Measurements from ENCODE around the gene WASF2. TPM values are rescaled to one million over a fixed set of nuclear protein-coding genes. Genes with fewer than 3 reads are reported as not detected.
"Not testable (repeated sequence)": the region's sequence is repeated elsewhere in the genome, so short reads cannot be mapped to it uniquely, and the experiment has no call there.

Gene WASF2
- total and polyA plus RNA-seq, 2 experiments from 2014 or later: 32.7 to 53.4 TPM

- peaks cover 9% of the 10 kb centered on the region for H3K4me1 ChIP-seq (ENCODE audit: low read depth)
- no peaks in the 10 kb centered on the region for H3K27me3 ChIP-seq
- no peak for DNase-seq (ENCODE audit: low read depth in 1 of 2, low spot score in 1 of 2)
- H3K4me3 ChIP-seq: no peak overlapping the region
- peaks cover 52% of the 10 kb centered on the region for H3K36me3 ChIP-seq
- no peaks in the 10 kb centered on the region for H3K9me3 ChIP-seq (ENCODE audit: low read depth)
- TF ChIP-seq CTCF (IDR thresholded peaks at IDR 0.05; ENCODE audit: low read depth, low read length): no peak
- H3K27ac ChIP-seq: no peak overlapping the region
Observed at GRCh38 chr1:27409669-27410068, 80.3 kb downstream of the WASF2 start.

DNA sequence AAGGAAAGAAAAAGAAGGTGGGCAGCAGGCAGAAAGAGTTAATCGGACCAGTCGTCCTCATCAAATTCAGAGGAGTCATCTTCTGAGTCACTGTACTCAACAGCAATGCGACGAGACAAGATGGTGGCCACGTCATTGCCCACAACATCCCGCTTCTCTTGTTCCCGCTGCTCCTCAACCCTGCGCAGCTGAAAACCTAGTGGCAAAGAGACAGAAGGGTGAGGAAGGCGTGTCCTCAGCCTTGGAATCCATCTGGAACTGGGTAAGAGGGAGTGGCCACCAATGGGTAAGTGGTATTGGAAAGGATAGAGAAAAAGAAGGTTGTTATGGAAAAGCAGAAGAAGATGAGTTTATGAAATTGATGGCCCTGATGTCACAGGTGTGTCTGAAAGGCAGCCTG, 81.8 kb downstream of the WASF2 start:
- Histone ChIP-seq H3K4me1 (ENCODE audit: low read depth) (peaks cover 13% of the 10 kb centered on the region), H3K27ac (peak overlapping the region; percentile 22), H3K27me3 (no peaks in the 10 kb centered on the region), H3K9me3 (ENCODE audit: low read depth) (no peaks in the 10 kb centered on the region), H3K4me3 (no peak overlapping the region), H3K36me3 (peaks cover 39% of the 10 kb centered on the region)
- no peak for TF ChIP-seq CTCF (IDR thresholded peaks at IDR 0.05; ENCODE audit: low read depth, low read length)
- no peak for DNase-seq (ENCODE audit: low read depth in 1 of 2, low spot score in 1 of 2)

DNA sequence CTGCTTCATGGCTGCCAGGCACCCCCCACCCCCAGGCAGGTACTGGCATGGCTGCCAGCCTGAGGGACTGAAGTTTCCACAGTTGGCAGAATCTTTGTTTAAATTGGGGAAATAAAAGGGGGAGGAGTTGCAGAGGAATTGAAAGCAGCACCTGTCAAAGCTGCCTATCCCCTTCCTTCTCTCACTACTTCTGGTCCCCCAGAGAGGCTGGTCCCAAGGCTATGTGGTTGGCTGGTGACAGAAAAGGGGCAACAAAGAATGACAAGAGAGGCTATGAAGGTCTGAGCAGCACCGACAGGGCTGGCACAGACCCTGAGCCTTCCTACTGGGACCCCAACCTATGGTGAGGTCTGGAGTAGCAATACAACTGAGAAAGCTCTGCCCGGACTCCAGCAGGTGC, 83.2 kb downstream of the WASF2 start:
- DNase-seq (ENCODE audit: low read depth in 1 of 2, low spot score in 1 of 2); H3K4me3 ChIP-seq; H3K27me3 ChIP-seq; H3K9me3 ChIP-seq (ENCODE audit: low read depth): not testable (repeated sequence)
- Histone ChIP-seq H3K4me1 (ENCODE audit: low read depth) (peaks cover 19% of the 10 kb centered on the region), H3K27ac (peak overlapping the region; percentile 88), H3K36me3 (peaks cover 26% of the 10 kb centered on the region)

DNA sequence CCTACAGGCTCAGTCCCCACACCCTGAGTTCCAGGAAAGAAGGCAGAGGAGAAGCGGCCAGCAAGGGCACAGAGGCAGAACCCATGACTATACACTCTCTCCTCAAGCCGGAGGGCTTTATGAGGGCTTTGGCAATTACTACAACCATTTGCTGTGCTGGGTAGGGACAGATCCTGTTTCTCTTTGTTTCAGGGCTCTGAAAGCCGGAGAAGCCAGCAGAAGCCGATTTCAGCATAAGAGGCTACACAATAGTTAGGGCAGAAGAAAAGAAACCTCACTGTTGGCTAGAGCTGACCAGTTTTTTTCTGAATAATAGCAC, 83.6 kb downstream of the WASF2 start:
- Histone ChIP-seq H3K27me3 (no peaks in the 10 kb centered on the region), H3K27ac (peak overlapping the region; percentile 88), H3K36me3 (peaks cover 24% of the 10 kb centered on the region), H3K4me1 (ENCODE audit: low read depth) (peaks cover 19% of the 10 kb centered on the region), H3K9me3 (ENCODE audit: low read depth) (no peaks in the 10 kb centered on the region), H3K4me3 (no peak overlapping the region)
- no peak for TF ChIP-seq CTCF (IDR thresholded peaks at IDR 0.05; ENCODE audit: low read depth, low read length)
- no peak for DNase-seq (ENCODE audit: low read depth in 1 of 2, low spot score in 1 of 2)

DNA sequence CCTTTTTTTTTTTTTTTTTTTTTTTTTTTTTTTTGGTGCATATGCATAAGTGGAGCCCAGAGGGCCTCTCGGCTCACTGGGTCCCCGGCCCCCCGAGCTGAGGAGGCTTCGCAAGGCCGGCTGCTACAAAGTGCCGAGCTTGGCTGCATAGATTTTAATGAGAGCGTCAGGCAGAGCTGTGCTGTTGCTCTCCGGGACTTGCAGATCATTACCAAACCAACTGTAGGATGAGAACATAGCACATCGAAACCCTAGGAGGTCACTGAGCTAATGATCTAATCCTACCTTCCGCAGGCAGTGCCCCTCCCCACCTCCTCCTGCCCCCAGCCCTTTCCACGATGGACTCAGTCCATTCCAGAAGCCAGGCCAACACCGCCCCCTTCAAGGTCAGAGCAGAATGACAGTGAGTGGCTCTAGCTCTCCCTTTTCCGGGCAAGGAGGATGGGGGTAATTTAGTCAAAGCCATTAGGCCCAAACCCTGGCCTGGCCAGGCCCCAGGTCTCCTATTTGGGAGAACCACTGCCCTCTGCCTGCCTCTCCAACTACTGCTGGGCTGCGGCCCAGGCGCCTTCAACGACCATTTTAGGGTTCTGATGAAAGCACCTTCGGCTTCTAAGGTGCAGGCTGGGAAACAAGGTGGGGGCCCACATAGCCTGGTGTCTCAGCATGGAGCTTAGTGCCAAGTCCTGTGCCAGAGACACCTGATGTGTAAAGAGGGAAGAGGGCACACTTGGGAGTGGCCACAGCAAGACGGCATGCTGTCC, 84.2 kb downstream of the WASF2 start:
- TF ChIP-seq CTCF (IDR thresholded peaks at IDR 0.05; ENCODE audit: low read depth, low read length): peak; percentile 8
- not testable (repeated sequence) for H3K4me3 ChIP-seq; H3K9me3 ChIP-seq (ENCODE audit: low read depth); H3K27me3 ChIP-seq; DNase-seq (ENCODE audit: low read depth in 1 of 2, low spot score in 1 of 2)
- Histone ChIP-seq H3K27ac (peak overlapping the region; percentile 88), H3K36me3 (peaks cover 20% of the 10 kb centered on the region), H3K4me1 (ENCODE audit: low read depth) (peaks cover 19% of the 10 kb centered on the region)

DNA sequence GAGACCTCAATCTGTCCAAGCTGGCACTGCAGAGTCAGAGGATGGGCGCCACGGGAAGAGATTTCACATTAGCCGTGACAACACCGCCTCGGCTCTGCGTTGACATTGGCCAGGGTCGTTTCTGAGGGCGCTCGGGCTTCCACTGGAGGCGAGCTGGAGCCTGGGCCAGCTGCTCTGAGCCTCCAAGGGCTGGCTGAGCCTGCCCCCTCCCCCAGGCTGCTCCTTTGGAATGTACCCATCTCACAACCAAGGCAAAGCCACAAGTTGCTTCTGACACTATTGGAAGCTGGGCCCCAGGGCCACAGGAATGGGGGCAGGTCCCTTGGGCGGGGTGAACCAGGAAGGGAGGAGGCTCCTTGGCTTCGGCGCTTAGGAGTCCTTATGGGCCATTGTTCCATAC, 84.9 kb downstream of the WASF2 start:
- no peak for TF ChIP-seq CTCF (IDR thresholded peaks at IDR 0.05; ENCODE audit: low read depth, low read length)
- Histone ChIP-seq H3K27me3 (no peaks in the 10 kb centered on the region), H3K36me3 (peaks cover 13% of the 10 kb centered on the region), H3K4me1 (ENCODE audit: low read depth) (peaks cover 19% of the 10 kb centered on the region), H3K27ac (peak overlapping the region; percentile 85), H3K9me3 (ENCODE audit: low read depth) (no peaks in the 10 kb centered on the region), H3K4me3 (no peak overlapping the region)
- peak; percentile 49 to 87 for DNase-seq (ENCODE audit: low read depth in 1 of 2, low spot score in 1 of 2)
